Fibroblast of peridontal ligament (primary cell): ENCODE measurements around the gene STAB1.

Experiments used
- DNase-seq: peaks from one replicate; pipeline ENCODE4 v3.0.0-alpha.2; 2010; ENCODE audit errors: extremely low read depth

Gene STAB1

GRCh38 chr3:52563984-52564383 lies 68.8 kb downstream of the STAB1 start:
- DNase-seq, result no peak

DNA sequence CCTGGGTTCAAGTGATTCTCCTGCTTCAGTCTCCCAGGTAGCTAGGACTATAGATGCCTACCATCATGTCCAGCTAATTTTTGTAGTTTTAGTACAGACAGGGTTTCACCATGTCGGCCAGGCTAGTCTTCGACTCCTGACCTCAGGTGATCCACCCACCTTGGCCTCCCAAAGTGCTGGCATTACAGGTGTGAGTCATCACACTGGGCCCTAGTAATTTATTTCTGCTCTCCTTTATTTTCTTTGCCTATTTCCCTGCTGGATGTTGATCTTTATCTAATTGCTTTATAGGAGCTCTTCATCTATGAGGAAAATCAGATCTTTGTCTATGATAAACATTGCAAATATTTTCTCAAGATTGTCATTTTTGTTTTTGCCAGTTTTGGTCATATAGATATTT lies 72.9 kb downstream of the STAB1 start:
- DNase-seq, result no peak

- no peak for DNase-seq
Observed at GRCh38 chr3:52570076-52570475, 74.9 kb downstream of the STAB1 start.

- no peak for DNase-seq
Observed at GRCh38 chr3:52572221-52572620, 77.1 kb downstream of the STAB1 start.
